Neural cell (in vitro differentiated cells): ENCODE results near the gene PRICKLE2. TPM values are rescaled to one million over a fixed set of nuclear protein-coding genes. Genes with fewer than 3 reads are reported as not detected.

Experiments used
- H2AFZ ChIP-seq: fragments of 200-600, 300-800 bp; sonication (generic), shearing (Covaris generic); 2 replicates; pipeline ENCODE4 v1.6.0; 2014; ENCODE audit warnings: low read depth, mild to moderate bottlenecking, antibody characterized with exemption, low read length, moderate library complexity
- H3F3A ChIP-seq: fragments of 200-600 bp; shearing (Covaris generic); 2 replicates; pipeline ENCODE4 v1.6.1; 2016; ENCODE audit warnings: mild to moderate bottlenecking, moderate library complexity, mixed read lengths, antibody characterized with exemption, low read length; ENCODE audit not compliant: insufficient read depth, poor library complexity, severe bottlenecking
- H3K27ac ChIP-seq: fragments of 200-600, 300-800 bp; sonication (generic), shearing (Covaris generic); 2 replicates; pipeline ENCODE4 v1.5.1; 2014; ENCODE audit warnings: mild to moderate bottlenecking, low read length, moderate library complexity
- H3K27me3 ChIP-seq: fragments of 300-800, 200-600 bp; sonication (generic), shearing (Covaris generic); 2 replicates; pipeline ENCODE4 v1.6.0; 2014; ENCODE audit warnings: mild to moderate bottlenecking, low read depth, low read length, moderate library complexity; ENCODE audit not compliant: insufficient read depth
- H3K36me3 ChIP-seq: fragments of 300-800, 200-600 bp; sonication (generic), shearing (Covaris generic); 2 replicates; pipeline ENCODE4 v1.5.1; 2014; ENCODE audit warnings: mild to moderate bottlenecking, antibody characterized with exemption, low read length, moderate library complexity; ENCODE audit not compliant: insufficient read depth
- H3K4me2 ChIP-seq: fragments of 300-800, 200-600 bp; sonication (generic), shearing (Covaris generic); 2 replicates; pipeline ENCODE4 v1.6.0; 2014; ENCODE audit warnings: mild to moderate bottlenecking, low read length
- H3K4me3 ChIP-seq: fragments of 300-800, 200-600 bp; sonication (generic), shearing (Covaris generic); 2 replicates; pipeline ENCODE4 v1.5.1; 2014; ENCODE audit warnings: mild to moderate bottlenecking, low read length, moderate library complexity
- H3K79me2 ChIP-seq: fragments of 200-600 bp; shearing (Covaris generic); replicated peaks from 2 replicates; pipeline ENCODE4 v1.6.0; 2014; ENCODE audit warnings: mild to moderate bottlenecking, low read length, moderate library complexity; ENCODE audit not compliant: insufficient read depth
- H3K9ac ChIP-seq: fragments of 300-800, 200-600 bp; sonication (generic), shearing (Covaris generic); 2 replicates; pipeline ENCODE4 v1.6.1; 2016; ENCODE audit warnings: mild to moderate bottlenecking, low read length, mixed read lengths
- H3K9me2 ChIP-seq: fragments of 200-600 bp; shearing (Covaris generic); 2 replicates; pipeline ENCODE4 v1.6.1; 2016; ENCODE audit warnings: mild to moderate bottlenecking, low read length, mixed read lengths; ENCODE audit not compliant: insufficient read depth
- H3K9me3 ChIP-seq: fragments of 200-600, 300-800 bp; sonication (generic), shearing (Covaris generic); 2 replicates; pipeline ENCODE4 v1.6.1; 2016; ENCODE audit warnings: mild to moderate bottlenecking, mixed run types, low read length, moderate library complexity, mixed read lengths
- H4K20me1 ChIP-seq: fragments of 200-600 bp; shearing (Covaris generic); 2 replicates; pipeline ENCODE4 v1.6.1; 2016; ENCODE audit warnings: mild to moderate bottlenecking, mixed run types; ENCODE audit not compliant: insufficient read depth
- EP300 ChIP-seq: fragments of 450-650 bp; conservative IDR thresholded peaks from 2 replicates; pipeline ENCODE4 v1.6.1; 2014; ENCODE audit warnings: antibody characterized with exemption, mild to moderate bottlenecking, moderate library complexity; ENCODE audit not compliant: poor library complexity, severe bottlenecking
- EZH2 ChIP-seq: fragments of 200-600, 300-800 bp; shearing (Covaris generic), sonication (generic); IDR thresholded peaks from 2 replicates; pipeline ENCODE4 v1.6.1; 2014; ENCODE audit warnings: antibody characterized with exemption, low read length, borderline replicate concordance, mild to moderate bottlenecking; ENCODE audit not compliant: insufficient read depth, poor library complexity, severe bottlenecking
- MXI1 ChIP-seq: fragments of 450-650 bp; conservative IDR thresholded peaks from 2 replicates; pipeline ENCODE4 v1.6.1; 2014; ENCODE audit warnings: antibody characterized with exemption, mild to moderate bottlenecking; ENCODE audit not compliant: poor library complexity, severe bottlenecking
- POLR2AphosphoS5 ChIP-seq: IDR thresholded peaks from 2 replicates; pipeline ENCODE4 v1.6.1; 2012
- RAD21 ChIP-seq: fragments of 450-650 bp; conservative IDR thresholded peaks from 2 replicates; pipeline ENCODE4 v1.6.1; 2014; ENCODE audit warnings: antibody characterized with exemption, mild to moderate bottlenecking, moderate library complexity
- SMC3 ChIP-seq: fragments of 450-650 bp; conservative IDR thresholded peaks from 2 replicates; pipeline ENCODE4 v1.6.1; 2014; ENCODE audit warnings: antibody characterized with exemption, mild to moderate bottlenecking, moderate library complexity; ENCODE audit not compliant: poor library complexity
- TAF1 ChIP-seq: IDR thresholded peaks from 2 replicates; pipeline ENCODE4 v1.6.1; 2012; ENCODE audit warnings: low read depth
- polyA plus RNA-seq: library from polyadenylated mRNA; depleted of rRNA; stranded (reverse); fragments of >200 nt; gene quantifications from 2 replicates; pipeline ENCODE4 v1.2.3, GENCODE V29; 2014
- TF ChIP-seq, protein P1 (sequence below): fragments of 450-650 bp; IDR thresholded peaks from 2 replicates; pipeline ENCODE4 v1.5.1; 2014; ENCODE audit warnings: antibody characterized with exemption, mild to moderate bottlenecking, moderate library complexity; ENCODE audit not compliant: poor library complexity, severe bottlenecking
- TF ChIP-seq, protein P2 (sequence below): IDR thresholded peaks from 2 replicates; pipeline ENCODE4 v1.6.1; 2012; ENCODE audit warnings: borderline replicate concordance

The PRICKLE2 gene
- polyA plus RNA-seq, 1 donor from 2014 or later: 8.7 TPM

DNA sequence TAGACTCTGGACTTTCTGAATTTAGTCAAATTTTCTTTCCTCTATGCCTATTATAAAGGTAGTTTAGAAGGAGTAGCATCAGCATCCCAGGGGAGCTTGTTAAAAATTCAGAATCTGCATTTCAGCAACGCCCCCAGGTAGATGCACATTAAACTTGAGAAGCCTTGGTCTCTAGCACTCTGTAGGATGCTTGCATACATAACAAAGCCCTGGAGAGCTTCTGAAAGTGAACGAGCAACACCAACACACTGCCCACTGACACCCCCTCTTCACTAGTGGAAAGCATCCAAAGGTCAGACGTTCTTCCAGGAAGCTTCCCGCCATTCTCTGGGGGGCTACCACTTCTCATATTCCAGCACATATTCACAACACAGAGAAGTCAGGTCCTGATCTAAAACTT lies 6.5 kb downstream of the PRICKLE2 start:
- H3K9me3 ChIP-seq: no peaks in the 10 kb centered on the region
- H3K9me2 ChIP-seq: no peaks in the 10 kb centered on the region
- H3K4me2 ChIP-seq: no peak overlapping the region
- no peak overlapping the region for H3K27ac ChIP-seq
- no peaks in the 10 kb centered on the region for H3K36me3 ChIP-seq
- H3K79me2 ChIP-seq: no peaks in the 10 kb centered on the region
- no peak overlapping the region for H3K4me3 ChIP-seq
- no peak overlapping the region for H3K9ac ChIP-seq
- H3F3A ChIP-seq: peaks cover 9% of the 10 kb centered on the region
- H2AFZ ChIP-seq: no peak overlapping the region
- H4K20me1 ChIP-seq: no peaks in the 10 kb centered on the region
- H3K27me3 ChIP-seq: no peaks in the 10 kb centered on the region
- TF ChIP-seq POLR2AphosphoS5: no peak
- no peak for TF ChIP-seq TAF1
- TF ChIP-seq, protein P1, sequence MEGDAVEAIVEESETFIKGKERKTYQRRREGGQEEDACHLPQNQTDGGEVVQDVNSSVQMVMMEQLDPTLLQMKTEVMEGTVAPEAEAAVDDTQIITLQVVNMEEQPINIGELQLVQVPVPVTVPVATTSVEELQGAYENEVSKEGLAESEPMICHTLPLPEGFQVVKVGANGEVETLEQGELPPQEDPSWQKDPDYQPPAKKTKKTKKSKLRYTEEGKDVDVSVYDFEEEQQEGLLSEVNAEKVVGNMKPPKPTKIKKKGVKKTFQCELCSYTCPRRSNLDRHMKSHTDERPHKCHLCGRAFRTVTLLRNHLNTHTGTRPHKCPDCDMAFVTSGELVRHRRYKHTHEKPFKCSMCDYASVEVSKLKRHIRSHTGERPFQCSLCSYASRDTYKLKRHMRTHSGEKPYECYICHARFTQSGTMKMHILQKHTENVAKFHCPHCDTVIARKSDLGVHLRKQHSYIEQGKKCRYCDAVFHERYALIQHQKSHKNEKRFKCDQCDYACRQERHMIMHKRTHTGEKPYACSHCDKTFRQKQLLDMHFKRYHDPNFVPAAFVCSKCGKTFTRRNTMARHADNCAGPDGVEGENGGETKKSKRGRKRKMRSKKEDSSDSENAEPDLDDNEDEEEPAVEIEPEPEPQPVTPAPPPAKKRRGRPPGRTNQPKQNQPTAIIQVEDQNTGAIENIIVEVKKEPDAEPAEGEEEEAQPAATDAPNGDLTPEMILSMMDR: no peak
- TF ChIP-seq RAD21: no peak
- TF ChIP-seq MXI1: no peak
- TF ChIP-seq EP300: no peak
- TF ChIP-seq, protein P2, sequence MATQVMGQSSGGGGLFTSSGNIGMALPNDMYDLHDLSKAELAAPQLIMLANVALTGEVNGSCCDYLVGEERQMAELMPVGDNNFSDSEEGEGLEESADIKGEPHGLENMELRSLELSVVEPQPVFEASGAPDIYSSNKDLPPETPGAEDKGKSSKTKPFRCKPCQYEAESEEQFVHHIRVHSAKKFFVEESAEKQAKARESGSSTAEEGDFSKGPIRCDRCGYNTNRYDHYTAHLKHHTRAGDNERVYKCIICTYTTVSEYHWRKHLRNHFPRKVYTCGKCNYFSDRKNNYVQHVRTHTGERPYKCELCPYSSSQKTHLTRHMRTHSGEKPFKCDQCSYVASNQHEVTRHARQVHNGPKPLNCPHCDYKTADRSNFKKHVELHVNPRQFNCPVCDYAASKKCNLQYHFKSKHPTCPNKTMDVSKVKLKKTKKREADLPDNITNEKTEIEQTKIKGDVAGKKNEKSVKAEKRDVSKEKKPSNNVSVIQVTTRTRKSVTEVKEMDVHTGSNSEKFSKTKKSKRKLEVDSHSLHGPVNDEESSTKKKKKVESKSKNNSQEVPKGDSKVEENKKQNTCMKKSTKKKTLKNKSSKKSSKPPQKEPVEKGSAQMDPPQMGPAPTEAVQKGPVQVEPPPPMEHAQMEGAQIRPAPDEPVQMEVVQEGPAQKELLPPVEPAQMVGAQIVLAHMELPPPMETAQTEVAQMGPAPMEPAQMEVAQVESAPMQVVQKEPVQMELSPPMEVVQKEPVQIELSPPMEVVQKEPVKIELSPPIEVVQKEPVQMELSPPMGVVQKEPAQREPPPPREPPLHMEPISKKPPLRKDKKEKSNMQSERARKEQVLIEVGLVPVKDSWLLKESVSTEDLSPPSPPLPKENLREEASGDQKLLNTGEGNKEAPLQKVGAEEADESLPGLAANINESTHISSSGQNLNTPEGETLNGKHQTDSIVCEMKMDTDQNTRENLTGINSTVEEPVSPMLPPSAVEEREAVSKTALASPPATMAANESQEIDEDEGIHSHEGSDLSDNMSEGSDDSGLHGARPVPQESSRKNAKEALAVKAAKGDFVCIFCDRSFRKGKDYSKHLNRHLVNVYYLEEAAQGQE: no peak
- no peak for TF ChIP-seq SMC3
- no peak for TF ChIP-seq EZH2

DNA sequence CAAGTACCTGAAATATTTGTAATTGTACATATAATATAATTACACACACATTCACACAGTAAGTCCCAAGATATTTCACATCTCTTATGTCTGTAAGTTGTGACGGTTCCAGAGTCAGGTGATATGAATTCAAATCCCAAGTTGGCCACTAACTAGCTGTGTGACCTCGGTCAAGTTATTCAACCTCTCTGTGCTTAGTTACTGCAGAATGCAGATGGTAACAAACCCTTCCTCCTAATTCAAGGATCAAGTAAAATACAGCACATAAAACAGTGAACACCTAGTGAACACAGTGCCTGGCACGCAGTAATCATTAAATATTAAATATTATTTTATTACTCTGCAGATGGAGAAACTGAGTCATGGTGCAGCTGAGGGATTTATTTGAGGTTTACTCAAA lies 6.9 kb downstream of the PRICKLE2 start:
- H3K9me3 ChIP-seq: no peaks in the 10 kb centered on the region
- TF ChIP-seq, protein P1: no peak
- H3K4me3 ChIP-seq: no peak overlapping the region
- H3K4me2 ChIP-seq: no peak overlapping the region
- H3K79me2 ChIP-seq: no peaks in the 10 kb centered on the region
- no peaks in the 10 kb centered on the region for H3K36me3 ChIP-seq
- no peak overlapping the region for H3K9ac ChIP-seq
- no peak overlapping the region for H2AFZ ChIP-seq
- no peaks in the 10 kb centered on the region for H3K9me2 ChIP-seq
- H3F3A ChIP-seq: peaks cover 9% of the 10 kb centered on the region
- H3K27ac ChIP-seq: no peak overlapping the region
- H4K20me1 ChIP-seq: no peaks in the 10 kb centered on the region
- no peaks in the 10 kb centered on the region for H3K27me3 ChIP-seq
